ENCODE results near the gene GRIK3.

The GRIK3 gene

GRCh38 chr1:37018510-37018909 is 15.8 kb downstream of the GRIK3 start:
- no peak for DNase-seq (ENCODE audit: extremely low read depth, low read depth)
- H3K4me3 ChIP-seq (replicated peaks; ENCODE audit: low read depth, low read length): no peak overlapping the region
- TF ChIP-seq CTCF (IDR thresholded peaks at IDR 0.05; ENCODE audit: low read depth, low read length, missing control alignments): no peak

- no peak overlapping the region for H3K4me3 ChIP-seq (replicated peaks; ENCODE audit: low read depth, low read length)
- TF ChIP-seq CTCF (IDR thresholded peaks at IDR 0.05; ENCODE audit: low read depth, low read length, missing control alignments): no peak
- DNase-seq (ENCODE audit: extremely low read depth, low read depth): no peak
Measured at GRCh38 chr1:37017720-37018119, 16.6 kb downstream of the GRIK3 start.

DNA sequence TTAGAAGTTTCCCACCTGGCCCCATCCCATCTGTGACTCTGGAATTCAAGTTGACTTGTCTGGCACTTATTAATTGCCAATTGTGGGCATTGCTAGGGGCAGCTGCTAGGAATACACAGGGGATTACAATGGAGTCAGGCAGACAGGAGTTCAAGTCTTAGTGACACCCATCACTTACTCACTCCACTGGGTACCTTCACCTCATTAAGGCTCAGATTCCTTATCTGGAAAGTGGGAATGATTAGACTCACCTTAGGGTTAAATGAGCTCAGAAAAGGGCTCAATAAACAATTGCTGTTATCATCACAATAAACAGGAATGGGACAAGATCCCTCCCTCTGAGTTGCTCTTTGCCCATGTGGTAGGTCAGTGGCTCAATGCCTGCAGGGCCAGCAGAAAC is 18.2 kb downstream of the GRIK3 start:
- no peak overlapping the region for H3K4me3 ChIP-seq (replicated peaks; ENCODE audit: low read depth, low read length)
- no peak for DNase-seq (ENCODE audit: extremely low read depth, low read depth)
- TF ChIP-seq CTCF (IDR thresholded peaks at IDR 0.05; ENCODE audit: low read depth, low read length, missing control alignments): no peak

DNA sequence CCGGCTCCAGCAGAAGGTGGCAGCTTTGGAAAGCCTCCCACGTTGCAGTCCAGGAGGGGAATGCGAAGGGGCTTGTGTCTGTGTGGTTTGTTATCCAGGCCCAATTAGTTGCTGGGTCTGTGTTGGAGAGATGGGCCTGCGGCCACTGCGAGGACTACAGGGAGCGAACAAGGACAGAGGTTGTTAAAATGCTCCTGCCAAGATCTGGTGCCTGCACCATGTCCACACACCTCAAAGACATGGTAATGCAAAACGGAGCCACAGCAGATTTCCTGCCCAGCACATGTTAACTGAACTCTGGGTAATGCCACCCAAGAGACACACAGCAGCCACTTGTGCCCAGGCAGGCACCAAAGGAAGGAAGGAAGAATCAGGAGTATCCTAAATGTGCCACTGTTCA is 18.6 kb downstream of the GRIK3 start:
- TF ChIP-seq CTCF (IDR thresholded peaks at IDR 0.05; ENCODE audit: low read depth, low read length, missing control alignments): no peak
- DNase-seq (ENCODE audit: extremely low read depth, low read depth): no peak
- H3K4me3 ChIP-seq (replicated peaks; ENCODE audit: low read depth, low read length): no peak overlapping the region

DNA sequence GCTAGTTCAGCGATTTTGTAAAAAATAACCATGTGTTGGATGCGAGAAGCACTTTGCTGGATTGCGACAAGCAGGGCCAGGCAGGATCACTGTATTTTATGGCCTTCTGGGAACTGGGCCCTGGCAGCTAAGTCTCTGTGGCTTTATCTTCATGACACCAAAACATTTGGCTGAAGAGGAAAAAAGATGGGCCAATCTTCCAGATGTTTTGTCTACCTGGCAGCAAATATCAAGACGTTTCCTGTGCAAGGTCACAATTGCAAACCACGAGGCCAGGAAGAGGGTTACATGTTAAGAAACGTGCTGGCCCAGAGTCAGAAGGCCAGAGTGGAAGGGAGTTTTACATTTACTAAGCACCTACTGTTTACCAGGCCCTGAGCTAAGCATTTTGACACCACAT is 22.1 kb downstream of the GRIK3 start:
- DNase-seq (ENCODE audit: extremely low read depth, low read depth): no peak
- no peak overlapping the region for H3K4me3 ChIP-seq (replicated peaks; ENCODE audit: low read depth, low read length)
- TF ChIP-seq CTCF (IDR thresholded peaks at IDR 0.05; ENCODE audit: low read depth, low read length, missing control alignments): no peak

GRCh38 chr1:37010011-37010410 is 24.3 kb downstream of the GRIK3 start:
- H3K4me3 ChIP-seq (replicated peaks; ENCODE audit: low read depth, low read length): no peak overlapping the region
- TF ChIP-seq CTCF (IDR thresholded peaks at IDR 0.05; ENCODE audit: low read depth, low read length, missing control alignments): no peak
- no peak for DNase-seq (ENCODE audit: extremely low read depth, low read depth)

DNA sequence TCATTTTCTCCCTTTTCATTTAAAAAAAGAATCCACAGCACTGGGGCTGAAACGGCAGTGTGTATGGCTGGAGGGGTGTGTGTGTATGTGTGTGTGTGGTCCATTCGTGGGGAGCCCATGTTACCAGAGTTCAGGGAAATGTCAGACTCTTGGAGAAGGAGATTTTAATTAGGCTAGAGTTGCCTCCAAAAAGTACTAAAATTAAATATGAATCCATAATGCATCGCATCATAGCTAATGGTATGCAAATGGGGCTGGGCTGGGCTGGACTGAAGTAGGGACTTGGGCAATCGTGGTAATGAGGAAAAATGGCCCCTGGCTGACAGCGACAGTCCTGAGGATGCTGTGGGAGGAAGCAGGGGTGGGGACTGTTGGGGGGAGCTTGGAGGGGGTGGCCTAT is 24.8 kb downstream of the GRIK3 start:
- DNase-seq (ENCODE audit: extremely low read depth, low read depth): no peak
- H3K4me3 ChIP-seq (replicated peaks; ENCODE audit: low read depth, low read length): no peak overlapping the region
- TF ChIP-seq CTCF (IDR thresholded peaks at IDR 0.05; ENCODE audit: low read depth, low read length, missing control alignments): no peak
